Inflammatory macrophage (primary cell): ENCODE data around the gene MCCD1.

ENCODE experiments used
- DNase-seq, 2 donors: peaks; one replicate each; pipeline ENCODE4 v3.0.0-alpha.2; 2020 to 2022

MCCD1 gene

DNA sequence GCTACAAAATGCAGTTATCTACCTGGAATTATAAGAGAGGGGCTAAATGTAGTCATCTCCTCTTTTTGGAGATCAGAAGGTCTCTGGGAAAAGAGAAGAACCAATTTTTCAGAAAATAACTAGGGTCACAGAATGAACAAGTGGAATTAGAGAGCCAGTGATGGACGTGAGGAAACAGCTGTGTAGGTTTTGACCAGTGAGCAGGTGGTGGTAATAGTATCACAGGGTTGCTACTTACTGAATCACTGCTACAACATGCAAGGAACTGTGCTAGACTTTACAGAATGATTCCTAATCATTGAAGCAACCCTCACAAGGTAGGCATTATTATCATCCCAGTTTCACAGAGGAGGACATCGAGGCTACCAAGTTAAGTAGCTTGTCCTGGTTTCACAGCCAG lies 15.9 kb downstream of the MCCD1 start:
- DNase-seq, result no peak

GRCh38 chr6:31545291-31545690 lies 16.5 kb downstream of the MCCD1 start:
- DNase-seq, result no peak

DNA sequence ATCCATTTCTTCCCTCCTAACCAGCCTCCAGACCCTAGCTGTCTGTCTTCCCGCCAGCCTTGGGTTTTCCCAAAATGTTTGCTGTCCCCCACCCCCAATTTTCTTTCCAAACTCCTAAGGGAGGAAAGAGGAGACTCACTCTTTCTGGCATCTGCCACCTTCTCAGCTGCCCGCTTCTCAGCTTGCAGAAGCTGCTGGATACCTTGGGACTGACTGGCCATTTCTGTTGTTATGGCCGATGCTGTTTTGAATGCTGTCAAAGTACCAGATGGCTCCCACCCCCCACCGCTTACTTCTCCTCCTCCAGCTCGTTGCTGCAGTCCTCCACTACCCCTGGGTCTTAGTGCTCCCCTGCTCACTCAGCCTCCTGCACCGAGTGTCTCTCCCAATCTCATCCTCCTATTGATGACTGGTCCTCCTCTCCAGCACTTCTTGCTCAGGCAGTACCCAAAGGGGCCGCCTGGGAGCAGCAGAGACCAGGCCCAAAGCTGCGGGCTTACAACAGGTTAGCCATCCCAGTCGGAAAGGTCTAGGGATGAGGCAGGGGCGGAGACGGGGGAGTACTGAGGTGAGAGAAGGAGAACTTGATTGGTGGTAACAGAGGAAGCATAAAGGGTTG lies 17.7 kb downstream of the MCCD1 start, which contains the start of gene ATP6V1G2:
ATP6V1G2 (minus strand) TSS at position 270 of the 619 bp plus-strand sequence; CDS start at position 221, 49 bp downstream.
- peak; percentile 78 to 81 for DNase-seq

- peak; percentile 96 for DNase-seq
Observed at GRCh38 chr6:31546958-31547726, 18.4 kb downstream of the MCCD1 start, which contains the start of gene NFKBIL1. TSS of gene NFKBIL1 (plus strand) at chr6:31547608. CDS start at chr6:31547695, 87 bp downstream.

DNA sequence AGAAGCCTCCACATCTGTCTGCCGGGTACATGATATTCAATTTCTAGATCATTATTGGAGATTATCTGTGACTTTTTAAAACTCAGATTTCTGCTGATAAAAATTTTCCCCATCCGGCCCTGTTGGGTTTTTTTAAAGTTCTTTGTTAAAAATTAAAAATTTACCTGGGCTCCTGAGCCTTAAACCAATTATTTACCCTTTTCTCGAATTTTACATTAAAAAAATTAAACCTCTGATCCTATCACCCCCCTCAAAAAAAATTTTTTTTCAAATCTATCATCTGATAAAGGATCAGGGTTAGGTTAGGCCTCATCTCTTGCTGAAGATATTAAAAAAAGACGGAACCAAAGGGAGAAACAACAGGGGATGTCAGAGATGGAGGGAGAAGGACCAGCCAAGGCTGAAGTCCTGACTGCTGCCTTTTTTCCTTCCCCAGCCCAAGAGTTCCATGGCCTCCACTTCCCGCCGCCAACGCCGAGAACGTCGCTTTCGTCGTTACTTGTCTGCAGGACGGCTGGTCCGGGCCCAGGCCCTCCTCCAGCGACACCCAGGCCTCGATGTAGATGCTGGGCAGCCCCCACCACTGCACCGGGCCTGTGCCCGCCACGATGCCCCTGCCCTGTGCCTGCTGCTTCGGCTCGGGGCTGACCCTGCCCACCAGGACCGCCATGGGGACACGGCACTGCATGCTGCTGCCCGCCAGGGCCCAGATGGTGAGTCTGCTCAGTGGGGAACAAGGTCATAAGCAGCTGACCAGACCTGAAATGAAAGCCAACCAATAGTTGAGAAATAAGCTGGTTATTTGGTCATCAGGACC lies 19.2 kb downstream of the MCCD1 start:
- DNase-seq, result peak; percentile 48 to 59

GRCh38 chr6:31548544-31548873 lies 19.7 kb downstream of the MCCD1 start:
- no peak for DNase-seq

DNA sequence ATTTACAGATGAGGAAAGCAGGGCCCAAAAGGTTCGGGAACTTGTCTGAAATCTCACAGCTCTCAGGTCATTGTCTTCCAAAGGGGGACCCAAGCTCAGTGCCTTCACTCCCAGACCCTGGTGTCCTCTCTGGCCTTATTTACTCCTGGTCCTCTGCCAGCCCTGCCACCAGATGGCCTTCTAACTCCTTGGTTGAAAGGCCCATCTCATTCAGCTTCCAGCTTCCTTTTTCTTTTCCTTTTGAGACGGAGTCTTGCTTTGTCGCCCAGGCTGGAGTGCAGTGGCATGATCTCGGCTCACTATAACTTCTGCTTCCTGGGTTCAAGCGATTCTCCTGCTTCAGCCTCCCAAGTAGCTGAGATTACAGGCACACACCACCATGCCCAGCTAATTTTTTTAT lies 22.6 kb downstream of the MCCD1 start:
- peak; percentile 88 to 90 for DNase-seq

GRCh38 chr6:31556307-31556706 lies 27.5 kb downstream of the MCCD1 start:
- DNase-seq, result no peak

- no peak for DNase-seq
Observed at GRCh38 chr6:31557443-31558317, 28.9 kb downstream of the MCCD1 start.

DNA sequence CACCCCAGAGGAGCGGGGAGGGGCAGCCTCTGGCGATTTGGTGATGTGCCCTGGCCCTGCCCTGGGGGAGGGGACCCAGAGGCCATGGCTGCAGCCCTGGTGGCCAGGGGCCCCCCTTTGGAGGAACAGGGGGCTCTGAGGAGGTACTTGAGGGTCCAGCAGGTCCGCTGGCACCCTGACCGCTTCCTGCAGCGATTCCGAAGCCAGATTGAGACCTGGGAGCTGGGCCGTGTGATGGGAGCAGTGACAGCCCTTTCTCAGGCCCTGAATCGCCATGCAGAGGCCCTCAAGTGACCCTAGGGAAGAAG lies 29.5 kb downstream of the MCCD1 start:
- no peak for DNase-seq

GRCh38 chr6:31558631-31559500 lies 30.1 kb downstream of the MCCD1 start:
- peak; percentile 94 to 97 for DNase-seq

- DNase-seq, result no peak
Observed at GRCh38 chr6:31559606-31559957, 30.8 kb downstream of the MCCD1 start.

GRCh38 chr6:31559958-31560696 lies 31.4 kb downstream of the MCCD1 start:
- DNase-seq, result peak; percentile 67 to 74

GRCh38 chr6:31560697-31561058 lies 31.9 kb downstream of the MCCD1 start:
- DNase-seq, result no peak

- peak in 1 of 2 donors; percentile 40 for DNase-seq
Observed at GRCh38 chr6:31567531-31568370, 39.0 kb downstream of the MCCD1 start.

GRCh38 chr6:31568537-31568961 lies 39.8 kb downstream of the MCCD1 start:
- DNase-seq, result peak; percentile 83 to 86

DNA sequence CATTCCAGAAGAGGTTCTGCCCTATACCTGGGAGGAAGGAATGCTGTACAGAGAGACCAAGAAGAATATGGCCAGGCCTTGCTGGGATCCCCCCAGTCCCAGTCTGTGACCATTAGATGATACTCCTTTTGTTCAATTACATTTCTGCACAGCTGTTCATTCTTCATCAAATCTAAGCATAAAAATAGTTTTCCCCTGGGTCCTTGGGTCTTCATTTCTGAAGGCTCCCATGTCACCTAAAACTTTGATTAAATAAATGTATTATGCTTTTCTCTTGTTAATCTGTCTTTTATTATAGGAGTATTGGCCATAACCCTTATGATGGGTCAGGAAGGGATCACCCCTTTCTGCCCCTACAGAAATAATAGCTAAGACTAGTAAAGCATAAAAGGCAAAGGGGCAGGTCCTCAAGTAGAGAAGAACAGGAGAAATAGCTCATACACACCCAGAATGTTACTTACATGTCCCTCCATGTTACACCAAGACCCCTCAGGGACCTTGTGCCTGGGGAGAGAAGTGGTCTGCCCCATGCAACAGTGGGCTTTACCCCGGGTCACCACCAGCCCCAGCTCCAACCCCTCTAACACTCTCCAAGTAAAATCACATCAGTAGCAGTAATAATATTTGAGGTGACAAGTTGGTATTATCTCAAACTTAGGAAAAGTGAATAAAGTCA lies 41.2 kb downstream of the MCCD1 start:
- no peak for DNase-seq

DNA sequence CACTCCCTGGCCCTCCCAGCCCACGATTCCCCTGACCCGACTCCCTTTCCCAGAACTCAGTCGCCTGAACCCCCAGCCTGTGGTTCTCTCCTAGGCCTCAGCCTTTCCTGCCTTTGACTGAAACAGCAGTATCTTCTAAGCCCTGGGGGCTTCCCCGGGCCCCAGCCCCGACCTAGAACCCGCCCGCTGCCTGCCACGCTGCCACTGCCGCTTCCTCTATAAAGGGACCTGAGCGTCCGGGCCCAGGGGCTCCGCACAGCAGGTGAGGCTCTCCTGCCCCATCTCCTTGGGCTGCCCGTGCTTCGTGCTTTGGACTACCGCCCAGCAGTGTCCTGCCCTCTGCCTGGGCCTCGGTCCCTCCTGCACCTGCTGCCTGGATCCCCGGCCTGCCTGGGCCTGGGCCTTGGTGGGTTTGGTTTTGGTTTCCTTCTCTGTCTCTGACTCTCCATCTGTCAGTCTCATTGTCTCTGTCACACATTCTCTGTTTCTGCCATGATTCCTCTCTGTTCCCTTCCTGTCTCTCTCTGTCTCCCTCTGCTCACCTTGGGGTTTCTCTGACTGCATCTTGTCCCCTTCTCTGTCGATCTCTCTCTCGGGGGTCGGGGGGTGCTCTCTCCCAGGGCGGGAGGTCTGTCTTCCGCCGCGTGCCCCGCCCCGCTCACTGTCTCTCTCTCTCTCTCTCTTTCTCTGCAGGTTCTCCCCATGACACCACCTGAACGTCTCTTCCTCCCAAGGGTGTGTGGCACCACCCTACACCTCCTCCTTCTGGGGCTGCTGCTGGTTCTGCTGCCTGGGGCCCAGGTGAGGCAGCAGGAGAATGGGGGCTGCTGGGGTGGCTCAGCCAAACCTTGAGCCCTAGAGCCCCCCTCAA lies 43.5 kb downstream of the MCCD1 start, which contains the start of gene LTA:
LTA (plus strand) TSS at position 249 of the 871 bp plus-strand sequence; CDS start at position 703, 454 bp downstream.
- no peak for DNase-seq
